Stimulated activated CD4-positive, alpha-beta T cell treated with anti-CD3 and anti-CD28 coated beads, Interleukin-2, amount 100 ng/mL, for 48 hours (primary cell): ENCODE data around the gene AHR.
A peak's percentile ranks its signal among the peaks of the same experiment; 100 is the strongest.

ENCODE experiments used
- DNase-seq, 2 donors: peaks; one replicate each; pipeline ENCODE4 v3.0.0-alpha.2; 2020

Gene AHR

GRCh38 chr7:17298102-17298839 is at the start of gene AHR:
Gene AHR (plus strand): TSS chr7:17298652. CDS start chr7:17299265, 613 bp downstream.
- DNase-seq: peak; percentile 83 to 87

- no peak for DNase-seq
Observed at GRCh38 chr7:17253885-17254284, 44.6 kb upstream of the AHR start.

GRCh38 chr7:17255926-17256325 is 42.5 kb upstream of the AHR start:
- DNase-seq: no peak

- DNase-seq: no peak
Observed at GRCh38 chr7:17256375-17256774, 42.1 kb upstream of the AHR start.

- DNase-seq: no peak
Observed at GRCh38 chr7:17266565-17266964, 31.9 kb upstream of the AHR start.

GRCh38 chr7:17269341-17270221 is 28.9 kb upstream of the AHR start:
- DNase-seq: no peak

- DNase-seq: no peak
Observed at GRCh38 chr7:17274551-17275245, 23.8 kb upstream of the AHR start.

- no peak for DNase-seq
Observed at GRCh38 chr7:17275749-17276671, 22.4 kb upstream of the AHR start.

GRCh38 chr7:17279061-17279460 is 19.4 kb upstream of the AHR start:
- DNase-seq: no peak

GRCh38 chr7:17289074-17289645 is 9.3 kb upstream of the AHR start:
- DNase-seq: no peak

- DNase-seq: no peak
Observed at GRCh38 chr7:17292843-17293242, 5.6 kb upstream of the AHR start.

GRCh38 chr7:17293481-17293880 is 5.0 kb upstream of the AHR start:
- no peak for DNase-seq

- DNase-seq: no peak
Observed at GRCh38 chr7:17297243-17297642, 1.2 kb upstream of the AHR start.

GRCh38 chr7:17298840-17299482 is 509 bp downstream of the AHR start:
- peak; percentile 38 to 41 for DNase-seq

GRCh38 chr7:17299483-17299991 is 1.1 kb downstream of the AHR start:
- DNase-seq: no peak

GRCh38 chr7:17300012-17300411 is 1.6 kb downstream of the AHR start:
- no peak for DNase-seq

- no peak for DNase-seq
Observed at GRCh38 chr7:17300437-17300836, 2.0 kb downstream of the AHR start.

GRCh38 chr7:17301471-17302456 is 3.3 kb downstream of the AHR start:
- peak; percentile 38 to 52 for DNase-seq

- no peak for DNase-seq
Observed at GRCh38 chr7:17302575-17303142, 4.2 kb downstream of the AHR start.

GRCh38 chr7:17304926-17305325 is 6.5 kb downstream of the AHR start:
- no peak for DNase-seq
